GM06990 (cell line): ENCODE data around the gene FAM131A.

Experiments used
- DNase-seq: peaks from one replicate; pipeline ENCODE4 v3.0.0-alpha.2; 2011; ENCODE audit not compliant: insufficient read length; ENCODE audit errors: extremely low read depth
- H3K27me3 ChIP-seq: replicated peaks from 2 replicates; pipeline ENCODE4 v1.6.0; 2011; ENCODE audit warnings: low read length; ENCODE audit not compliant: control insufficient read depth, insufficient read depth
- H3K36me3 ChIP-seq: 2 replicates; pipeline ENCODE4 v1.5.1; 2011; ENCODE audit warnings: low read length; ENCODE audit not compliant: control insufficient read depth, insufficient read depth
- H3K4me3 ChIP-seq: replicated peaks from 2 replicates; pipeline ENCODE4 v1.5.1; 2011; ENCODE audit warnings: low read depth, mild to moderate bottlenecking, control low read depth, low read length
- TF ChIP-seq, protein P1 (sequence below): IDR thresholded peaks from 2 replicates; pipeline ENCODE4 v1.5.1; 2011; ENCODE audit warnings: low read length, control low read depth, mild to moderate bottlenecking, inconsistent platforms; ENCODE audit not compliant: insufficient read depth, poor library complexity, severe bottlenecking

The FAM131A gene

DNA sequence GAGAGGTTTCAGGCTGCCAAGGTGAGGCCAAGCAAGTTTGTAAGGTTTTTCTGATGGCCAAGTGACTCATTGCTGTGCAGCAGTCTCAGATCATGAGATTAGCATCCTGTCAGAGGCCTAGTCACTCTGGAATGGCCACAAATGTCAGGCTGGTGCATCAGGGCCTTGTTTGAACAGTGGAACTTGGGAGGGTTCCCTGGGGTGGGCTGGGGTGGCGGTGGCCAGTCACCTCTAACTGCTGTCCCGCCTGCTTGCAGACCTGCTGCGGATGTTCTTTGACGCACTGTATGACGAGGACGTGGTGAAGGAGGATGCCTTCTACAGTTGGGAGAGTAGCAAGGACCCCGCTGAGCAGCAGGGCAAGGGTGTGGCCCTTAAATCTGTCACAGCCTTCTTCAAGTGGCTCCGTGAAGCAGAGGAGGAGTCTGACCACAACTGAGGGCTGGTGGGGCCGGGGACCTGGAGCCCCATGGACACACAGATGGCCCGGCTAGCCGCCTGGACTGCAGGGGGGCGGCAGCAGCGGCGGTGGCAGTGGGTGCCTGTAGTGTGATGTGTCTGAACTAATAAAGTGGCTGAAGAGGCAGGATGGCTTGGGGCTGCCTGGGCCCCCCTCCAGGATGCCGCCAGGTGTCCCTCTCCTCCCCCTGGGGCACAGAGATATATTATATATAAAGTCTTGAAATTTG is 2.8 kb upstream of the FAM131A start:
- H3K36me3 ChIP-seq, result peaks cover 25% of the 10 kb centered on the region
- TF ChIP-seq, protein P1, sequence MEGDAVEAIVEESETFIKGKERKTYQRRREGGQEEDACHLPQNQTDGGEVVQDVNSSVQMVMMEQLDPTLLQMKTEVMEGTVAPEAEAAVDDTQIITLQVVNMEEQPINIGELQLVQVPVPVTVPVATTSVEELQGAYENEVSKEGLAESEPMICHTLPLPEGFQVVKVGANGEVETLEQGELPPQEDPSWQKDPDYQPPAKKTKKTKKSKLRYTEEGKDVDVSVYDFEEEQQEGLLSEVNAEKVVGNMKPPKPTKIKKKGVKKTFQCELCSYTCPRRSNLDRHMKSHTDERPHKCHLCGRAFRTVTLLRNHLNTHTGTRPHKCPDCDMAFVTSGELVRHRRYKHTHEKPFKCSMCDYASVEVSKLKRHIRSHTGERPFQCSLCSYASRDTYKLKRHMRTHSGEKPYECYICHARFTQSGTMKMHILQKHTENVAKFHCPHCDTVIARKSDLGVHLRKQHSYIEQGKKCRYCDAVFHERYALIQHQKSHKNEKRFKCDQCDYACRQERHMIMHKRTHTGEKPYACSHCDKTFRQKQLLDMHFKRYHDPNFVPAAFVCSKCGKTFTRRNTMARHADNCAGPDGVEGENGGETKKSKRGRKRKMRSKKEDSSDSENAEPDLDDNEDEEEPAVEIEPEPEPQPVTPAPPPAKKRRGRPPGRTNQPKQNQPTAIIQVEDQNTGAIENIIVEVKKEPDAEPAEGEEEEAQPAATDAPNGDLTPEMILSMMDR, result no peak
- H3K4me3 ChIP-seq, result no peak overlapping the region
- no peaks in the 10 kb centered on the region for H3K27me3 ChIP-seq
- no peak for DNase-seq

DNA sequence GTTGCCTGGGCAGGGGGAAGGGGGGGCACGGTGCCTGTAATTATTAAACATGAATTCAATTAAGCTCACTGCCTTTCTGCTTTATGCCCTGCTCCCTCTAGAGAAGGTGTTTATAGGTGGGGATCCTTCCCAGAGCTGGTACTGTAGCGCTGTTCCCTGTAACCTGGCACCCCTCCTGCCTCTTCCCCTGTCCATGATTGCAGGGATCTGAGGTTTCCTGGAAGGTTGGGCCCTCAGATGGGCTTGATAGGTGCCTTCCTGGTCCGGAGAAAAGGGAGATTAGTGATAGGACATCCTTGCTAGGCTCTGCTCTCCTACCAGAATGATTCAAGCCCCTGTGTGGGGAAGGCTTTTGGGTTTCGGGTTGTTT is 2.1 kb upstream of the FAM131A start:
- DNase-seq, result no peak
- TF ChIP-seq, protein P1, result no peak

DNA sequence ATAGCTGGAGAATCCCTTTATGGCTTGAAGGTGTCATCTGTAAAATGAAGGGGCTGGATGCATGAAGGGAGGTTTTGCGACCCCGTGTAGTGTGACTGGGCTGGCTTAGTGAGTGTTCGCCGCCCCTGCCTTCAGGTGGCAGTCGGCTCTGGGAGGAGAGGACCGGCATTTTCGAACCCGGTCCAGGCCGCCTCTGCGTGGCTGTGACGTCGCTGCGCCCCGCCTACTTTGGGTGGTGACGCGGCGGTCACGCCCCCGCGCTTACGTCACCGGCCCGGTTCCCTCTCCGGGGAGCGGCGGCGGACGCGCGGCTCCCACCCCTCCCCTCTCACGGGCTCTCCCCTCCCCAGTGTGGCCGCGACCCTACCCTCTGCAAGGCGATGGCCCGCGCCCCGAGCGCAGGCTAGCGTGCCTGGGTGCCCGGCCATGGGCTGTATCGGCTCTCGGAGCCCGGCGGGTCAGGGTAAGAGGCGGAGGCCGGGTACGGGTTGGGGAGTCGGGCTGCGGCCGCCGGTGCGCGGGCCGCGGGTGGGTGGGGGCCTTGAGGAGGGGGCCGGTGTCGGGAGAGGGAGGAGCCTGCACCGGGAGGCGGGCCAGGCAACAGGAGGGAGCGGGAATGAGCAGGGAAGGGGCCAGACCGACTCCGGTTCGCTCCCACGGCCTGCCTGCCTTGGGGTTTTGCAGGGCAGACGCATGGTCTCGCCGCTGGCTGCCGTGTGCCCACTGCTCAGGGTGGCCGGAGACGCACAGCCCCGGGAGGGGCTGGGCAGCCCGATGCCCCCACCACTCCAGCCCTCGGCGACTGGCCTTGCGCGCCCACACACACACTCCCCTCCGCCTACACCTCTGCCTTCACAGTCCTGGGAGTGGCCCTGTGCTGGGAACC is 1.5 kb upstream of the FAM131A start:
- TF ChIP-seq, protein P1, result no peak
- Histone ChIP-seq H3K36me3 (peaks cover 24% of the 10 kb centered on the region), H3K27me3 (no peaks in the 10 kb centered on the region), H3K4me3 (peak overlapping the region; percentile 72)
- DNase-seq, result peak; percentile 82

More for the DNA sequence above, 2.1 kb upstream of the FAM131A start:
- no peaks in the 10 kb centered on the region for H3K27me3 ChIP-seq
- peak overlapping the region; percentile 72 for H3K4me3 ChIP-seq
- peaks cover 24% of the 10 kb centered on the region for H3K36me3 ChIP-seq

DNA sequence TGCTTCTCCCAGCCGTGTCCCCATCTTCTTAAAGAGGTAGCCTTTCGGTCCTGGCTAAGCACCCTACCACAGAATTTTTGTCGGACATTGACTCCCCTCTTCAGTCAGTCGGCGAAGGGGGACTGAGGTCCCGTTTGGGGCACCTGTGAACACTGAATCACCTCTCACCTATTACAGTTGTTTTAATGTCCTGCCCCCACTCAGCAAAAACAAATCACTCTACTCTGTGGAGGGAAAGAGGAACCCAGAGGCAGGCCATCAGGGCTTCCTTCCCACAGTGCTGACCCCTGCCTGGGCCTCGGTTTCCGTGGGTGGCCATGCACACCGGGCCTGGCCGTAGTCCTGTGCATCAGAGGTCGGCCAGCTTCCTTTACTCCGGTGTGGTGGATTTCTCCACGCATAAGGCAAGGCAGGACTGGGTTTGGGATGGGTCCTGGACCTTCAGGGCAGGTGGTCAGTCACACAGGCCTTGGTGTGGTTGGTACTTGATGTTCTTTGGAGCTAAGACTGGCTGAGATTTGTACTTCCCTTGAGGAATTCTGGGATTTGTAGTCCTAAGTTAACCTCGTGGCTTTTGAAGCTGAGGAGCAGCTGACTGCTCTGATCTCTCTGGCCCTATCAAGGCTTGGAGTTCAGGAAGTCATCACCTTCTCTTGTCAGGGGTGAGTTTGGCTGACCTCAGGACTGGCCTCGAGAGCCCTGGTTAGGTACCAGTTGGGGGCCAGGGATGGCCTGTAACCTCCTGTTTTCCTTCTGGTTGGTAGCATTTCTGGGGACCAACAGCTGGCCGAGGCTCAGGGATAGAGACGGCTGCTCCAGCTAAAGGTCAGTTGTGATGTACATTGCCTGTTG is 627 bp upstream of the FAM131A start:
- TF ChIP-seq, protein P1, result no peak
- H3K27me3 ChIP-seq, result no peaks in the 10 kb centered on the region
- H3K36me3 ChIP-seq, result peaks cover 18% of the 10 kb centered on the region
- no peak for DNase-seq
- peak overlapping the region; percentile 72 for H3K4me3 ChIP-seq

DNA sequence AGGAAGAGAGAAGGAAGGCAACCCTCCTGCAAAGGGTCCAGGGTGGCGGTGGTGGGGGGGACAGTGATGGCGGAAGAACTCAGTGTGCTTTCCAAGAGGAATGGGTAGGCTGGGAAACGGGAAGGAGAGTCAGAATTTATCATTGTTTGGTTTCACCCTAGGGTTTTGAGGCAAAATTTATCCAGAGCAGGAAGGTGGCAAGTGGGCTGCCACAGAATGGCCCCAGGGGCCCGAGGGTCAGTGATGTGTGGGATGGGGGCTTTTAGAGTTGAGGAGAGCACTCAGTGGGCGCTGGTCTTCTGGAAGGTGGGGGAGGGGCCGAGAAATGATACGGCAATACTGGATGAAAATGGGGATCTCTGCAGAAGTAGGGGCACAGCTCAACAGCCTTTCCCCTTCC is 581 bp downstream of the FAM131A start:
- no peak for DNase-seq
- TF ChIP-seq, protein P1, result no peak
- H3K4me3 ChIP-seq, result no peak overlapping the region
- H3K27me3 ChIP-seq, result no peaks in the 10 kb centered on the region
- H3K36me3 ChIP-seq, result peaks cover 9% of the 10 kb centered on the region
